ENCODE data around the gene HPCAL1. TPM values are rescaled to one million over a fixed set of nuclear protein-coding genes. Genes with fewer than 3 reads are reported as not detected.
A peak's percentile ranks its signal among the peaks of the same experiment; 100 is the strongest.

HPCAL1 gene
- total RNA-seq, 1 donor from 2014 or later = 3.7 TPM

- Histone ChIP-seq H3K4me2 (no peak overlapping the region), H3F3A (ENCODE audit: low read depth) (no peaks in the 10 kb centered on the region), H3K4me3 (no peak overlapping the region), H3K79me2 (ENCODE audit: low read depth) (no peaks in the 10 kb centered on the region), H3K27ac (no peak overlapping the region), H3K4me1 (no peaks in the 10 kb centered on the region), H3K9ac (no peak overlapping the region), H2AFZ (replicated peaks) (no peak overlapping the region), H3K36me3 (no peaks in the 10 kb centered on the region), H4K20me1 (ENCODE audit: low read depth) (no peaks in the 10 kb centered on the region), H3K27me3 (no peaks in the 10 kb centered on the region), H3K9me3 (ENCODE audit: low read depth) (no peaks in the 10 kb centered on the region)
- Mint-ChIP-seq H3K9me3 (no peaks in the 10 kb centered on the region), H3K27ac (no peak overlapping the region), H3K4me1 (peaks cover 9% of the 10 kb centered on the region), H3K36me3 (no peaks in the 10 kb centered on the region), H3K4me3 (no peak overlapping the region), H3K27me3 (ENCODE audit: insufficient read depth, low read depth) (peaks cover 7% of the 10 kb centered on the region)
- TF ChIP-seq EZH2phosphoT487 (IDR thresholded peaks at IDR 0.05) (no peak), EZH2 (IDR thresholded peaks at IDR 0.05) (no peak)
- TF ChIP-seq, protein P1, sequence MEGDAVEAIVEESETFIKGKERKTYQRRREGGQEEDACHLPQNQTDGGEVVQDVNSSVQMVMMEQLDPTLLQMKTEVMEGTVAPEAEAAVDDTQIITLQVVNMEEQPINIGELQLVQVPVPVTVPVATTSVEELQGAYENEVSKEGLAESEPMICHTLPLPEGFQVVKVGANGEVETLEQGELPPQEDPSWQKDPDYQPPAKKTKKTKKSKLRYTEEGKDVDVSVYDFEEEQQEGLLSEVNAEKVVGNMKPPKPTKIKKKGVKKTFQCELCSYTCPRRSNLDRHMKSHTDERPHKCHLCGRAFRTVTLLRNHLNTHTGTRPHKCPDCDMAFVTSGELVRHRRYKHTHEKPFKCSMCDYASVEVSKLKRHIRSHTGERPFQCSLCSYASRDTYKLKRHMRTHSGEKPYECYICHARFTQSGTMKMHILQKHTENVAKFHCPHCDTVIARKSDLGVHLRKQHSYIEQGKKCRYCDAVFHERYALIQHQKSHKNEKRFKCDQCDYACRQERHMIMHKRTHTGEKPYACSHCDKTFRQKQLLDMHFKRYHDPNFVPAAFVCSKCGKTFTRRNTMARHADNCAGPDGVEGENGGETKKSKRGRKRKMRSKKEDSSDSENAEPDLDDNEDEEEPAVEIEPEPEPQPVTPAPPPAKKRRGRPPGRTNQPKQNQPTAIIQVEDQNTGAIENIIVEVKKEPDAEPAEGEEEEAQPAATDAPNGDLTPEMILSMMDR (IDR thresholded peaks at IDR 0.05) = no peak
- no peak for DNase-seq (ENCODE audit: low spot score)
Observed at GRCh38 chr2:10469955-10470608, 167.4 kb downstream of the HPCAL1 start.

GRCh38 chr2:10471046-10471571 is 168.4 kb downstream of the HPCAL1 start:
- DNase-seq (ENCODE audit: low spot score) = no peak

DNA sequence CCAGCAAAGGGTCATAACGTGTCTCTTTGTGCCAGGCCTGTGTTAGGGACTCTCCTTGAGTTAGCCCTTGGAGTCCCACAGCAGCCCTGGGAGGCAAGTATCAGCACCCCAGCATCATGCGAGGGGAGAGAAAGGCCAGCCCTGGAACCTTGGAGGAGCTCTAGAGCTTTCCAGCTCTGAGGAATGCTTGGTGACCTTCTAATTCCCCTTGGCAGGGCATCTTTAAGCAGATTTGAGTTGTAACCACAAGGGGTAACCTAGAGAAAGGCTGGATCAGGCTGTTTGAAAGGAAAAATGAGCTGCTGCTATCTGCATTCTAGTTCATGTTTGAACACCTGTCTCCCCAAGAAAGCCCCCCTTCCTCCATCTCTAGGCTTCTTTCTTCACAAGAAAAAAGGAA is 169.3 kb downstream of the HPCAL1 start:
- H3K27ac ChIP-seq = no peak overlapping the region
- H3K4me2 ChIP-seq = no peak overlapping the region
- no peaks in the 10 kb centered on the region for H3K79me2 ChIP-seq (ENCODE audit: low read depth)
- no peaks in the 10 kb centered on the region for H3K36me3 ChIP-seq
- H3K4me3 Mint-ChIP-seq = no peak overlapping the region
- H3K27me3 ChIP-seq = no peaks in the 10 kb centered on the region
- peaks cover 22% of the 10 kb centered on the region for H3K4me1 Mint-ChIP-seq
- H4K20me1 ChIP-seq (ENCODE audit: low read depth) = no peaks in the 10 kb centered on the region
- peak; percentile 32 for DNase-seq (ENCODE audit: low spot score)
- H3K9me3 ChIP-seq (ENCODE audit: low read depth) = no peaks in the 10 kb centered on the region
- peaks cover 7% of the 10 kb centered on the region for H3K27me3 Mint-ChIP-seq (ENCODE audit: insufficient read depth, low read depth)
- H3K27ac Mint-ChIP-seq = no peak overlapping the region
- H3K9me3 Mint-ChIP-seq = no peaks in the 10 kb centered on the region
- TF ChIP-seq EZH2 (IDR thresholded peaks at IDR 0.05) = no peak
- TF ChIP-seq, protein P1 (IDR thresholded peaks at IDR 0.05) = no peak
- no peak for TF ChIP-seq EZH2phosphoT487 (IDR thresholded peaks at IDR 0.05)
- H3K9ac ChIP-seq = no peak overlapping the region
- H3K4me1 ChIP-seq = no peaks in the 10 kb centered on the region
- H3K36me3 Mint-ChIP-seq = no peaks in the 10 kb centered on the region
- H2AFZ ChIP-seq (replicated peaks) = no peak overlapping the region
- H3K4me3 ChIP-seq = no peak overlapping the region
- no peaks in the 10 kb centered on the region for H3F3A ChIP-seq (ENCODE audit: low read depth)

More at GRCh38 chr2:10471046-10471571, 168.4 kb downstream of the HPCAL1 start:
- H3K4me1 ChIP-seq = no peaks in the 10 kb centered on the region
- H3K4me3 Mint-ChIP-seq = no peak overlapping the region
- no peak overlapping the region for H3K27ac Mint-ChIP-seq
- H3K4me1 Mint-ChIP-seq = peaks cover 15% of the 10 kb centered on the region
- H3K9me3 ChIP-seq (ENCODE audit: low read depth) = no peaks in the 10 kb centered on the region
- H3K27me3 ChIP-seq = no peaks in the 10 kb centered on the region
- H3K36me3 ChIP-seq = no peaks in the 10 kb centered on the region
- H3K27me3 Mint-ChIP-seq (ENCODE audit: insufficient read depth, low read depth) = peaks cover 7% of the 10 kb centered on the region
- H3K9me3 Mint-ChIP-seq = no peaks in the 10 kb centered on the region
- H3K9ac ChIP-seq = no peak overlapping the region
- H3K36me3 Mint-ChIP-seq = no peaks in the 10 kb centered on the region
- no peak overlapping the region for H2AFZ ChIP-seq (replicated peaks)
- H3K27ac ChIP-seq = no peak overlapping the region
- H4K20me1 ChIP-seq (ENCODE audit: low read depth) = no peaks in the 10 kb centered on the region
- H3F3A ChIP-seq (ENCODE audit: low read depth) = no peaks in the 10 kb centered on the region
- TF ChIP-seq EZH2 (IDR thresholded peaks at IDR 0.05) = no peak
- no peak for TF ChIP-seq EZH2phosphoT487 (IDR thresholded peaks at IDR 0.05)
- TF ChIP-seq, protein P1 (IDR thresholded peaks at IDR 0.05) = no peak
- no peak overlapping the region for H3K4me2 ChIP-seq
- H3K4me3 ChIP-seq = no peak overlapping the region
- no peaks in the 10 kb centered on the region for H3K79me2 ChIP-seq (ENCODE audit: low read depth)

Data from neural progenitor cell (in vitro differentiated cells).